ENCODE results near the gene NCAPD3. TPM values are rescaled to one million over a fixed set of nuclear protein-coding genes. Genes with fewer than 3 reads are reported as not detected.

NCAPD3 gene
- total RNA-seq, 1 donor from 2014 or later = 25.4 TPM

- H3K27me3 Mint-ChIP-seq (ENCODE audit: low read depth) = no peaks in the 10 kb centered on the region
- peaks cover 26% of the 10 kb centered on the region for H3K36me3 Mint-ChIP-seq
- no peak for TF ChIP-seq CTCF (IDR thresholded peaks at IDR 0.05; ENCODE audit: unreplicated experiment)
- DNase-seq (ENCODE audit: low spot score in 2 of 2, unreplicated experiment in 2 of 2) = no peak
- no peaks in the 10 kb centered on the region for H3K9me3 Mint-ChIP-seq
- no peak overlapping the region for H3K4me3 Mint-ChIP-seq
- H3K4me1 Mint-ChIP-seq = no peaks in the 10 kb centered on the region
- H3K27ac Mint-ChIP-seq = no peak overlapping the region
Observed at GRCh38 chr11:134216816-134217215, 7.0 kb downstream of the NCAPD3 start.

DNA sequence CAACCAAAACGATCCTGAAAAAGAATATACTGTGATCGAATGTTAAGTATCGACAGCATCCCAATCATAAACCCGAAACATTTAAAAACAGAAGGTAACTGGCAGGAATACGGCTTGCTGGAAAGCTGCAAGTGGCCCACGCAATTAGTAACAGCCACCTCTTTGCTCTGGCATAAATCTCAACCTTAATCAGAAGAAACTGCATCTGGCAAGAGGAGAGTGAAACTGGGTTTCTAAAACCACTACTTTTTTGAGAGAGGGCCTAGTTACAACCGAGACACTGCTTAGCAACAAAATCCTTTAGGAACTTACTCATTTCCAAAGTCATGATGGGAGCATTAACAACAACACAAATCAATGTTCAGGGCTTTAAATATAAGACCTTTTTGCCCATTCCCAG lies 7.9 kb downstream of the NCAPD3 start:
- Mint-ChIP-seq H3K36me3 (peaks cover 31% of the 10 kb centered on the region), H3K4me3 (no peak overlapping the region)
- no peak for TF ChIP-seq CTCF (IDR thresholded peaks at IDR 0.05; ENCODE audit: unreplicated experiment)

GRCh38 chr11:134207538-134208239 lies 16.1 kb downstream of the NCAPD3 start:
- Mint-ChIP-seq H3K4me3 (no peak overlapping the region), H3K9me3 (no peaks in the 10 kb centered on the region), H3K27ac (no peak overlapping the region), H3K4me1 (no peaks in the 10 kb centered on the region), H3K27me3 (ENCODE audit: low read depth) (no peaks in the 10 kb centered on the region), H3K36me3 (peaks cover 30% of the 10 kb centered on the region)
- DNase-seq (ENCODE audit: low spot score in 2 of 2, unreplicated experiment in 2 of 2) = peak in 1 of 2 experiments; percentile 55
- TF ChIP-seq CTCF (IDR thresholded peaks at IDR 0.05; ENCODE audit: unreplicated experiment) = peak; percentile 83

More for the DNA sequence above, 7.9 kb downstream of the NCAPD3 start:
- DNase-seq (ENCODE audit: low spot score in 2 of 2, unreplicated experiment in 2 of 2) = no peak
- Mint-ChIP-seq H3K27me3 (ENCODE audit: low read depth) (no peaks in the 10 kb centered on the region), H3K4me1 (no peaks in the 10 kb centered on the region), H3K9me3 (no peaks in the 10 kb centered on the region), H3K27ac (no peak overlapping the region)

DNA sequence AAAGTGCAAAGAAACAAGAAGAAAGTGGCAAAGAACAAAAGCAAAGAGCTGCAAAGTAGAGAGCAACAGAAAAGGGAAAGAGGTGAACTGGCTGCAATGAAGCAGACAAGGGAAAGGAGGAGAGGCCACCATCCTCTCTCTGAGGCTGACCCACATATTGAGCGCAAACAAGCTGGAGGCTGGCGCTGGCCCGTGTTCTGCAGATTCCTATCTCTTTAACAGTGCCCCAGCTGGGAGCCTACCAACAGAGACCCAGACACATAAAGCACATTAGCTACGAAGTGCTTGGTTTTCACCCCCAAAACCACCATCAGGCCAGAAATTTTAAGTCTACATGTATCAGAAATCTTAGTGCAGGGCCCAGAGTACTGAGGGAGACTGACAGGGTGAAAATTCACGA lies 17.6 kb downstream of the NCAPD3 start:
- no peaks in the 10 kb centered on the region for H3K4me1 Mint-ChIP-seq
- H3K4me3 Mint-ChIP-seq = no peak overlapping the region
- DNase-seq (ENCODE audit: low spot score in 2 of 2, unreplicated experiment in 2 of 2) = no peak
- no peak for TF ChIP-seq CTCF (IDR thresholded peaks at IDR 0.05; ENCODE audit: unreplicated experiment)
- no peaks in the 10 kb centered on the region for H3K9me3 Mint-ChIP-seq
- no peak overlapping the region for H3K27ac Mint-ChIP-seq
- no peaks in the 10 kb centered on the region for H3K27me3 Mint-ChIP-seq (ENCODE audit: low read depth)
- H3K36me3 Mint-ChIP-seq = peaks cover 32% of the 10 kb centered on the region

GRCh38 chr11:134205729-134206128 lies 18.0 kb downstream of the NCAPD3 start:
- H3K4me3 Mint-ChIP-seq = no peak overlapping the region
- TF ChIP-seq CTCF (IDR thresholded peaks at IDR 0.05; ENCODE audit: unreplicated experiment) = no peak
- H3K27ac Mint-ChIP-seq = no peak overlapping the region
- H3K27me3 Mint-ChIP-seq (ENCODE audit: low read depth) = no peaks in the 10 kb centered on the region
- no peak for DNase-seq (ENCODE audit: low spot score in 2 of 2, unreplicated experiment in 2 of 2)
- peaks cover 34% of the 10 kb centered on the region for H3K36me3 Mint-ChIP-seq
- H3K9me3 Mint-ChIP-seq = no peaks in the 10 kb centered on the region
- H3K4me1 Mint-ChIP-seq = no peaks in the 10 kb centered on the region
